HG02763 (cell line): ENCODE data around the gene ZFHX2.
"Not testable (repeated sequence)": the region's sequence is repeated elsewhere in the genome, so short reads cannot be mapped to it uniquely, and the experiment has no call there.

Experiments
- ATAC-seq: cut with Tn5 transposase; IDR thresholded peaks from one replicate; pipeline ENCODE4 v1.9.1; 2021; ENCODE audit warnings: mild to moderate bottlenecking, moderate library complexity; ENCODE audit not compliant: unreplicated experiment

ZFHX2 gene

DNA sequence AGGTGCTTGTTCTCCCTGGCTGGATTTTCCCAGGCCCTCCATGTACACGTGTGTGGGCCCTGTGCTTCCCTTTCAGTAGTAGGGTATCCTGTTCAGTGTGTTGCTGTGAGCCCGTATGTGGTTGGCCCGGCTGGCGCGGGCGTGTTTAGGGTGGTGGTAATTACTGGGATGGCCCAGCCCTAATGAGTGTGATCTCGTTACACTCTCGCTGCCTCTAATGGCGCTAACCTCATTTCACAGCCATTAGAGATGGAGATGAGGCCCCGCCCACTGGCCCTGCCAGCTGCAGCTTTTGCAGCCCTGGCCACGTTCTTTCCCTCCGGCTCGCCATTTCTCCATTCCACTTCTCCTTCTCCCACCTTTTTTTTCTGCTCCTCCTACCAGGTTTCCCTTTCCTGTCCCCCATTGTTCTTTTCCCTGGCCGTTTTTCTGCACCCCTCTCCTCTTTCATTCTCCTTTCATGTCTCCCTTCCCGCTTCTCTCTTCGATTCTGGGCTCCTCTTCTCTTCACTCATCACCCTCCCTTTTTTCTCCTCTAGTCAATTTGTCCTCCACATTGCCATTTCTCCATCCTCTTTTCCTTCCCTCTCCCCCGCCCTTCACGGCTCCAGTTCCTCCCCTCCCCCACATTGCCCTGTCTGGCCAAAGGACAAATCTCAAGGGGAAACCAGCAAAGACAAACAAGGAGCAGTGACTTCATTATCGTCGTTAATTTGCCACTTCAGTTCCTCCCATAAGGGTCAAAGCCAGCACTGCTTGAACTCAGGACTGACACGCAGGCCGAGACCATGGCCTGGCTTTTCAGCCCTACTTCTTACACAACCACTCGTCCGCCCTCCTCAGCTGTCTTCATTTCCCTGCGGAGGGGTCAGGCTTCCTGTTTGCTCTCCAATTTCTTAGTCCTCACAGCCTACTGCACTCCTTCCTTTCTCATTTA, 6.8 kb downstream of the ZFHX2 start:
- no peak for ATAC-seq

- no peak for ATAC-seq
These were observed 8.2 kb downstream of the ZFHX2 start for GRCh38 chr14:23543403-23543802.

DNA sequence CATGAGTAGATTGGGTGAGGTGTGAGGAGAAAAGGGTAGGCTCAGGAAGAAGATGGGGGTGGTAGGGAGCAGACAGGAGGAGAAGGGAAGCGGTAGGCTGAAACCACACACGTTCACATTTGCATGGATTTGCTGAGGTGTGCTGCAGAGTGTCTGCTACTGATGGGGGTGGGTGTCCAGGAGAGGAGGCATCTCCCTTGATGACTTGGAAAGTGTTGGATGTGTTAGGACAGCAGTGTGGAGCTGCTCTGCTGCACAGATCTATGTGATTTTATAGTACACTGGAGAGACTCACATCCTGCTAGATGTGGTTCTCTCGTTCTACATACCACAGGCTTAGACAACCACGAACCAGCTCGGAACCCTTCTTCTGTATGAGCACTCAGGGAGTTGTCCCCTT, 9.3 kb downstream of the ZFHX2 start:
- ATAC-seq, result no peak

DNA sequence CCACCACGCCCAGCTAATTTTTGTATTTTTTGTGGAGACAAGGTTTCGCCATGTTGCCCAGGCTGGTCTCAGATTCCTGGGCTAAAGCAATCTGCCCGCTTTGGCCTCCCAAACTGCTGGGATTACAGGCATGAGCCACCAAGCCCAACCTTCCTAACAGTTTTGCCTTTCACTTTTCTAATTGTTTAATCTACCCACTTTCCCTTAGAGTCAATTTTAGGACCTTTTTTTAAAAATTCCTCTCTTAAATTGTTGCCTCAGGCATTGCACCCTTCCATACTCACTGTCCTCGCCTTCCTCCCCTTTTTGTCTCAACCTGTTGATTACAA, 11.5 kb downstream of the ZFHX2 start:
- ATAC-seq, result no peak

DNA sequence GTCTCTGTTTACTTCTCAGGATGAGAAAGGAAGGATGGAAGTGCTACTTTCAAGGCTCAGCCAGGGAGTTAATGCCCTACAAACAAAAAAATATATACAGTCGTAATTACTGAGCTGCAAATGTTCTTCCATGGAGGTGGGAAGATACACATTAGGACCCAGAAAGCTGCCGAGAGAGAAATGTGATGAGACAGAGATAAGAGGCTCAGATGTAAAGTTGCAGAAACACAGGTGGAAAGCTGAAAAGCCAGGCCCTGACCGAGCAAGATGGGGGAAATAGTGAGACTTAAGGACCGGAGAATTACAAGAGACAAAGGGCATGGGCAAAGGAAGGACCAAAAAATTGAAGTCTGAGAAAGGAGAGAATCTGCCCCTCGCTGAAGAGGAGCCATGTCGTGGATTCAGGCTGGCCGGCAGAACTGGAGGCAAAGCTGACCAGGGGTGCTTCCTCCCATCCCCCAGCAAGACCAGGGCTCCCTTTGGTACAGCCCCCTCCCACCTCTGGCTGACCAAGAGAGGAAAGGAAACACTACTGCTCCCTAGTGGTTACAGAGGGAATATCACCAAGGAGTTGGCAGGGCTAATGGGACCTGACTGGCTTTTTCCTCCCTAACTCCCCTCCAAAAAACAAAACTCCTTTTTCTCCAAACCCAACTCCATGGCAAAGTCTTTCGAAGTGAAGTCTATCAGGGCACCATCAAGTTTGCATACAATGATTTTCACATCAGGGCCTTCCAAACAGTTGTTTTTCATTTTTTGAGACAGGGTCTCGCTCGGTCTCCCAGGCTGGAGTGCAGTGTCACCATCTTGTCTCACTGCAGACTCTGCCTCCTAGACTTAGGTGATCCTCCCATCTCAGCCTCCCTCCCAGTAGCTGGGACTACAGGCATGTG, 12.1 kb downstream of the ZFHX2 start:
- ATAC-seq, result no peak

DNA sequence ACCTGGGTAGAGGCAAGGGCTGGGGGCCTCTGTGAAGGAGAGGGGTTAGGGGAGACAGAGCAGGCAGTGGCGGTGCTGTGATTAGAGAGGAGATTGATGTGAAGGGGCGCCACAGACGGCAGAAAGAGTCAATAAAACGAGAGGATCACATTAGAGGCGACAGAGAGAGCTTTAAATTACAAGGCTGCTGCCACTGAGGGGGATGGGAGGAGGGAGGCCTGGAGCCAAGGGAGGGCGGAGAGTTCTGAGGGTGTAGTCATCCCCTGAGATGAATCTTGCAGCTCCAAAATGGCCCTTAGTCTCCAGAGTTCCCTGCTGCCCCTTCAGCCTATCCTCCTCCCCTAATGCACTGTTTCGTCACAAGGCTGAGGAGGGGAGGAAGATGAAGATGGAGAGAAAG, 12.8 kb downstream of the ZFHX2 start:
- ATAC-seq, result no peak

DNA sequence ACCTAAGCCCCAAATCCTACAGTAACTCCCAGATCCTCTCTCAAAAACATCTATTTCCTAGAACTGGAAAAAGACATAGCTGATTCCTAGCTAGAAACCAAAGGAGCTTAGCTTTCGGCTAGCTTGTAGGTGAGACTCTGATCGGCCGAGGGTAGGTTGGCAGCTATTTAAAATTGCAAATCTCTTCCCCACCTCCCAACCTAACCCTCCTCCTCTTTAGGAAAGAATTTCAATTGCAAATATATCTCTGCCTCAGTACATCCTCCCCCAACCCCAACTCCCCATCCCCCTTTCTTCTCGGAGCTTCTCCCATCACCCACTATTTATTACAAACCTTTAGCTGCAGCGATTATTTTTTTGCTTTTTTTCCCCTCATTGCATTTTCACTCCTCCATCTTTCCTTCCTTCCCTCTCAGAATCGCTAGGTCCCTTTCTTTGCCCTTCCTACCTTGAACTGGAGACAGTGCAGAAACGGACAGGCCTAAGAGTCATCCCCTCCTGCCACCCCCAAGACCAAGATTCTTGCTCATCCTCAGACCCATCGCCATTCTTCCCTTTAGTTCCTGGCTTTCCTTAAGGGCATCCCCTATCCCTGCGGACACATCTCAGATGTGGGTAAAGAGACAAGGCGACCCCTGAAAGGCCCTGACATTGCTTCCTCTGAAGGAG, 13.4 kb downstream of the ZFHX2 start:
- ATAC-seq, result no peak

DNA sequence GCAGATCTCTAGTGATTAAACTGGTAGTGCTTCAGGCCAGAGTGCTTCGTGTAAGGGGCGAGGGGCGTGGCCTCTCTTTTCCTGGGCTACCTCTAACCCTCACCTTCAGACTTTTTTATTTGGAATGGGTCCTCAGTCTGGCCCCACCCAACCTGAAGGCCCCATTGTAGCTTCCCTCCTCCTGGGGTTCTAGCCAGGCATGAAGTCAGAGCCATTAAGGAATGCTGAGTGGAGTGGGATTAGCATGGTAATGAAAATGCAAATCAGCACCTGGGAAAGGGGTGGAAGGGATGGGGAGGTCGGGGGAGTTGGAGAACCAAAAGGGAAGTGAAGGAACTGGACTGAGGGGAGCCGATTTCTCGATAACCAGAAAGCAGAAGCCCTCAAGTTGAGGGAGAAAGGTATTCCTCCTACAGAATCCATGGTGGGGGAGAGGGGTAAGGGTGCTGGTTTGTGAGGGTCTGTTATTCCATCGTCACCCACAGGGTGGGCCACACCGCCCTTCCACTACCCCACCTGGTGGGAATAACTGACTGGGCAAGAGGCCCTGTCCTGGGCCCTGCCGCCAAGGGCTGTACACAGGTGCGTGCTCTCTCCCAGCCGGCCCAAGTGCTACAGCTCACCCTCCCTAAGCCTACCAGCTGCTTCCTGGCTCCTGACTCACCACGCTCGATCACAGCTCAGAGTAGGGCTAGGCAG, 14.1 kb downstream of the ZFHX2 start:
- ATAC-seq, result no peak

- ATAC-seq, result not testable (repeated sequence)
These were observed 14.7 kb downstream of the ZFHX2 start for GRCh38 chr14:23536906-23537305.

DNA sequence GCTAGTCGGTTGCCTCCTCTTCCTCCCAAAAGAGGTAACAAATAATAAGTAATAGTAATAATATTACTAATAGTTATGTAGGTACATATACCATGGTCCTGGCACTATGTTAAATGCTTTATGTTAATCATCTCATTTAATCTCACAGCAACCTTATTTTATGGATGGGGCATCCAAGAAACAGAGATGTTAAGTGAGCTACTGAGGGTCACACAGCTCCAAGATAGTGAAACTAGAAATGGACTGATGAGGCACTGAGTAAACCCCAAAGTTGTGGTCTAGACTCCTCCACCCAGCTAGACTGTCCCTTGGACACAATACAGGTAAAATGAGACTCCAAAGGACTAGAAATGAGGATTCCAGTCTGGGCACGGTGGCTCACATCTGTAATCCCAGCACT, 15.1 kb downstream of the ZFHX2 start:
- no peak for ATAC-seq

DNA sequence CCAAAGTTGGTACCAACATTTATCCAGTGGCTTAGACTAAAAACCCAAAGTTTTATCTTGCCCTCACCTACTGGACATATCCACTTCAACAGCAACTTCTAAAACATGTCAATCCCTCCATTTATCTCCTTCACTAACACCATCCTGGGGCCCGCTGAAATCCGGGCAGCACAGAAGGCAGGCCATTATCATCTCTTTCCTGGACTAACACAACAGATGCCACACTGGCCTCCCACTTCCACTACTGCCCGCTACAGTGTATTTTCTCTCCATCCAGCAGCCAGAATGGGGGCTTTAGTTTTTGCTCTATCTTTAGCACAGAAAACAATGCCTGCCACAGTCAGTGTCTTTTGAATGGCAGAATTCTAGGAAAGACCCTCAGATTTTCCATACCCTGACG, 15.6 kb downstream of the ZFHX2 start:
- no peak for ATAC-seq

DNA sequence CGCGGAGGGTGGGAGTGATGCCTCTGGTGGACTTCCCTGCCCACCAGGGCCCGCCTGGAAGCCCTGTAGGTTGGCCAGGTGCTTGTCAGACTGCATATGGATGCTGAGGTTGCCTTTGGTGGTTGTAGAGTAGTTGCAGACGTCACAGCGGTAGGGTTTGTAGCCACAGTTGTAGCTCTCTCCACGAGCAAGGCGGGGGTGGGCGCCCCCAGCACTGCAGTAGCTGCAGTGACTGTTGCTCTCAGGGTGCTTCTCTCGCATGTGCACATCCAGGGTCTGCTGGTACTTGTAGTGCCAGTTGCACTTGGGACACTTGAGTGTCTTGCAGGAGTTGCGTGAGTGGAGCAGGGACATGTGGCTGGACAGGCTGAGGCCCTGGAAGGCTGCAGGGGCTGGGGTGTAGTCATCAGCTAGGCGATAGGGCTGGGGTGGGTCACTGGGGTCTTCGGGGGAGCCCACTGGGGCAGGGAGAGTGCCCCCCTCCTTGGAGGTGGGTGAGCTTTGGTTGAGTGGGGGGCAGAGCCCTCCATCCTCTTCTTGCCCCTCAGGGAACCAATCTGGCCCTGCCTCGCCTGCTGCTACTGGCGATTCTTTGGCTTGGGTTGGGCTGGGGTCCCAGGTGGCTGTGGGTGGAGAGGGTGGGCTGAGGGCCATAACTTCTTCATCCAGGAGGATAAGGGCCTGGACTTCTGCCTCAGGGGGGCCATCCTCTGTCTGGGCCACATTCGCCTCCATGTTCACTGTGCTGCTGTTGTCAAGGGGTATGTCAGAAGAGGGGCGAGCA, 17.7 kb downstream of the ZFHX2 start:
- ATAC-seq, result no peak

DNA sequence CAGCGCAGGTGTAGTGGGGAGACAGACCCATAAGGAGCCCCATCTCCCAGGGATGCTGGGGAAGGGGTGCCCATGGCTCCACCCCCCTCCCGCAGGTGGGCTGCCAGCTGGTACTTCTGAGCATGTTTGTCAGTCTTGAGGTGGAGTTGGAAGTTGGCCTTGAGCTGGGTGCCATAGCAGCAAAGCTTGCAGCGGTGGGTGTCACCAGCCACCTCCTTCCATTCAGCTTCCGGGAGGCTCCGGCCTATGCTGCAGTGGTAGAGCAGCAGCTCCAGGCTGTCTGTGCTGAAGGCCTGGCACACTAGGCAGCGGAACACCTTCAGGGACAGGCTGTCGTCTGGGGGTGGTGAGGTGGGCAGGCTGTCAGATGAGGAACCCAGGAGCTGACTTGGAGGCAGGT, 18.9 kb downstream of the ZFHX2 start:
- no peak for ATAC-seq

DNA sequence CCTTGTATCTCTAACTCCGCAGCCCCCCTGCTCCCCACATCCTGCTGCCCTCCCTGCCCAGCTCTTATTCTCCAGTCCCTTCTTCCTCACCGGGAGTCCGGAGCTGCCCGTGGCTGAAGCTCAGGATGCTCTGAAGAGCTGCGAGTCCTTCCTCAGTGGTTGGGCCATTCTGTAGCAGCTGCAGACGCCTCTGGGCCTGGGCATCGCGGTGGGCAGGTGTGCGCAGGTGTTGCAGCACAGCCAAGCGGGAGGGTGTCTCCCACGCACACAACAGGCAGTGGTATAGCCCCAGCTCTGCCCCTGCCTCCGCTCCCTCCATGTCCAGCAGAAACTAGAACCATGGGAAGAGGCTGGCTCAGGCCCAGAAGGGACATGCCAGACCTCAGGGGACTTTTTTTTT, 20.2 kb downstream of the ZFHX2 start:
- no peak for ATAC-seq

GRCh38 chr14:23530375-23531055, 21.1 kb downstream of the ZFHX2 start:
- no peak for ATAC-seq

- ATAC-seq, result no peak
These were observed 22.5 kb downstream of the ZFHX2 start for GRCh38 chr14:23529016-23529415.

GRCh38 chr14:23528555-23528954, 23.0 kb downstream of the ZFHX2 start:
- no peak for ATAC-seq

GRCh38 chr14:23525611-23526010, 26.0 kb downstream of the ZFHX2 start:
- ATAC-seq, result no peak

DNA sequence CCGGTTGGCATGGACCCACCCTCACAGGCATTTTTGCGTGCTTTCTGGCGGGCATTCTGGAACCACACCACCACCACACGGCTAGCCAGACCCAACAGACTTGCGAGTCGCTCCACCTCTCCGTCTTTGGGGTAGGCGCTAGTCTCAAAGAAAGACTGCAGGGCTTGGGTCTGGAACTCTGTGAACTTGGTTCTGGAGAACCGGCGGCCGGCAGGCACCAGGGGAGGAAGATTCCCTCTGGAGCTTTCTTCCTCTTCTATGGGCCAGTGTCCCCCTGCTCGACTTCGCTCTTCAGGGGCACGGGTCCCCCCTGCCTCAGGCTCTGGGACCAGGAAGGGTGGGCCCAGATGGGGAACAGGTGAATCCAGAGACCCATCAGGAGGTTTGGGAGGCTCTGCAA, 26.6 kb downstream of the ZFHX2 start:
- ATAC-seq, result no peak
